ENCODE data around the gene PTPRR. TPM values are rescaled to one million over a fixed set of nuclear protein-coding genes. Genes with fewer than 3 reads are reported as not detected.

Gene PTPRR
- total RNA-seq, 2 donors from 2014 or later, result 0.33 to 0.78 TPM

DNA sequence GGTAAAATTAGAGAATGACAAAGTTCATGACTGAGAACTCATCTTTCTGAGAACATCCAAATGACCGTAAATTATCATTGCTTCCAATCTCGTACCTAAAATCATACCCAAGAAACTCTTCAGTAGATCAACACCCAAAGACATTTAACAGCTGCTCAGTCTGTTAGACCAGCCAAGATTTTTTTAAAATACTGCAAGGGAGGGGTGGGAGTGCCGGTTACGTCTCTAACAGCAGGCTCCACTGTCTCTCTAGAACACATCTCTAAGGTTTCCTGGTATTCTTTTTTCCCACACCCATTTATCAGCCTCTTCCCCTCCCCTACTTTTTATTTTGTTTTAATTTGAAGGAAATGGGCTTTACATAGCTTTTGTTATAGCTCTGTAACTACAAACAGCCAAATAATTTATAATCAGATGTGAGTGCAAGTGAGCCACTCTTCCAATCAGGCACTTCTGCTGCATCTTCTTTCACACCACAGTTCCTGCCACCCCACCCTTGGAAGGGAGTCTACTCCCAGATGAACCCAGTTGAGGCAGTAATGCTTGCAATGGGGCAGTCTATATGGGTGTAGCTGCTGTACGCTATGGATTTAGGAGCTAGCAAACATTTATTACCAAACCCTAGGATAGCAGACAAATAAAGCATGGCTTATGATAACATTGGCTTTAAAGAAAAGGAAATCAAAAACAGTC, 305.2 kb downstream of the PTPRR start:
- Histone ChIP-seq H3K4me3 (no peak overlapping the region), H3K4me1 (no peaks in the 10 kb centered on the region), H3K27ac (no peak overlapping the region), H3K27me3 (no peaks in the 10 kb centered on the region), H3K36me3 (replicated peaks in 1 of 2; ENCODE audit: insufficient read depth in 1 of 2, low read depth in 2 of 2) (no peaks in the 10 kb centered on the region), H3K9me3 (no peaks in the 10 kb centered on the region)
- DNase-seq (no peak), ATAC-seq (no peak)
- TF ChIP-seq, protein P1, sequence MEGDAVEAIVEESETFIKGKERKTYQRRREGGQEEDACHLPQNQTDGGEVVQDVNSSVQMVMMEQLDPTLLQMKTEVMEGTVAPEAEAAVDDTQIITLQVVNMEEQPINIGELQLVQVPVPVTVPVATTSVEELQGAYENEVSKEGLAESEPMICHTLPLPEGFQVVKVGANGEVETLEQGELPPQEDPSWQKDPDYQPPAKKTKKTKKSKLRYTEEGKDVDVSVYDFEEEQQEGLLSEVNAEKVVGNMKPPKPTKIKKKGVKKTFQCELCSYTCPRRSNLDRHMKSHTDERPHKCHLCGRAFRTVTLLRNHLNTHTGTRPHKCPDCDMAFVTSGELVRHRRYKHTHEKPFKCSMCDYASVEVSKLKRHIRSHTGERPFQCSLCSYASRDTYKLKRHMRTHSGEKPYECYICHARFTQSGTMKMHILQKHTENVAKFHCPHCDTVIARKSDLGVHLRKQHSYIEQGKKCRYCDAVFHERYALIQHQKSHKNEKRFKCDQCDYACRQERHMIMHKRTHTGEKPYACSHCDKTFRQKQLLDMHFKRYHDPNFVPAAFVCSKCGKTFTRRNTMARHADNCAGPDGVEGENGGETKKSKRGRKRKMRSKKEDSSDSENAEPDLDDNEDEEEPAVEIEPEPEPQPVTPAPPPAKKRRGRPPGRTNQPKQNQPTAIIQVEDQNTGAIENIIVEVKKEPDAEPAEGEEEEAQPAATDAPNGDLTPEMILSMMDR (IDR thresholded peaks at IDR 0.05), result no peak
- TF ChIP-seq POLR2A (IDR thresholded peaks at IDR 0.05), result no peak
- 59 to 67% methylated on average over 5 of the region's 5 CpGs for WGBS, 2 donors
- intact Hi-C loops (cut with DNase I), result no loop called here

DNA sequence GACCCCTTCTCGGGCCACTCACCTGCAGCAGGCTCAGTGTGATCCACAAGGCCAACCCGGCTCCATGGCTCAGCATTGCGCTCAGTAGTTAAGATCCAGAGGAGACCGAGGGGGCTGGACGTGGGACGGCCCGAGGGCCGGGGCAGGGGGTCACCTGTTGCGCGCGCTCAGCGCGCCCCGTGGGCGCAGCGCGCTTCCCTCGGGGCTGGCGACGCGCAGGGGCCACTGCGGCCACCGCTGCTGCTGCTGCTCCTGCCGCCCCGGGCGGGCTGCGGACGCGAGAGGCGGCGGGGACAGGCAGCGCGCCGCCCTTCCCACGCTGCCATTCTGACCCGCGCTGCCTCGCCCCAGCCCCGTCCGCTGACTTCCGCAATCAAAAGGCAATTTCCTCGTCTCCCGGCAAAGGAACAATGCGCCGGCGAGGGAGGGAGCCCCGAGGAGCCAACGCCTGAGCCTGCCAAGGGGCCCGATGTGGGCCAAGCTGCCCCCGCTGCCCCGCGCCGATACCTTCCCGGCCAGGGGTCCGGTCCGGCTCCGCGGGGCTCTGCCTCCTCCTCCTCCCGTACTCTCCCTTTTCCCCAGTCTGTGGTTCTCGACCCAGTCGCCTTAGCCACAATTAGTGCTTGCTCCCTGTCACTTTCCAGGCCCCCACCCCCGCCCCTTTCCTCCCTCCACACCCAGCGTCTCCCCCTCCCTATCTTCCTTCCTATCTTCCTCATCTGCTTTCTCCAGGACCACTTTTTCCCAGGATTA, 310.6 kb downstream of the PTPRR start:
- 1 to 2% methylated on average over 20 to 30 of the region's 63 CpGs for WGBS, 2 donors
- peak overlapping the region in 1 of 4 donors; percentile 20 for H3K27ac ChIP-seq
- peaks cover 11% of the 10 kb centered on the region for H3K4me1 ChIP-seq
- H3K4me3 ChIP-seq, result no peak overlapping the region
- ATAC-seq (peak; percentile 82), DNase-seq (peak; percentile 8 to 31 (median 24))
- H3K9me3 ChIP-seq, result no peaks in the 10 kb centered on the region
- H3K27me3 ChIP-seq, result no peaks in the 10 kb centered on the region
- intact Hi-C loops (cut with DNase I), result no loop called here
- TF ChIP-seq, protein P1 (IDR thresholded peaks at IDR 0.05), result no peak
- TF ChIP-seq POLR2A (IDR thresholded peaks at IDR 0.05), result peak in 1 of 3 donors; percentile 23
- H3K36me3 ChIP-seq (replicated peaks in 1 of 2; ENCODE audit: insufficient read depth in 1 of 2, low read depth in 2 of 2), result no peaks in the 10 kb centered on the region

DNA sequence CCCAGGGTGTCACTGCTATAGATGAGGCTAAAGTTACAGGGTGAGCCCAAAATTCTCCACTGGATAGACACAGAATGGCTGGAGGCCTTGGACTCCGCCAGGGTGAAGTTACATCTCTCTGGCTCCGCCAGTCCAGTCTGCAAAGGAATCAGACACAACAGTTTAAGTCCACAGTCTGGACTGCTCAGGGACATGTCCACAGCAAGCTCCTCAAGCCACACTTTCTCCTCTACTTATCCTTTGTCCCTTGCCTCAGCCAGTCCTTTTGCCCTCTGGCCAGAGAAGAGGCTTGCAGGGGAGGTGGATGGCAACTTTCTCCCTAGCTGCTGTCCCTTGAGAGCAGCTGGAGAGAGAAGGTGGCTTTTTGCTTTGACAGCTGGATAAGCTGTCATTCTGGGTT, 311.3 kb downstream of the PTPRR start:
- WGBS, 2 donors, result 91 to 94% methylated on average over 2 of the region's 2 CpGs

DNA sequence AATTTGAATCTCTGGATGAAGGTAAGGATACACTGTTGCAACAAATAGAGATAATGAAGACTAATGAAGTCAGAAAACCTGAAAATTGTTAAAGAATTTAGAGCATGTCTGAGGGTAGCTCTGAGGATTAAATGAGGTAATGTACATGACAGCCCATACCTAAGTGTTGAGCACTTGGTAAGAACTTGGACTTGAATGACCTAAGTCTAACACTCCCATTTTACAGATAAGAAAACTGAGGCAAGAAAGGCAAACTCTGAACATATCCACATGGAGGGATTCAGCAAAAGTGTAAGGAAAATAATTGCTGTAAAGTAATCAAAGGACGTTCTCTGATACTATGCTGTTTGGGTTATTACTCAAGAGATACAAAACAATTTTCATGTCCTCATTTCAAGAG, 312.4 kb downstream of the PTPRR start:
- TF ChIP-seq, protein P1 (IDR thresholded peaks at IDR 0.05), result no peak
- no peak for TF ChIP-seq POLR2A (IDR thresholded peaks at IDR 0.05)
- DNase-seq (no peak), ATAC-seq (no peak)
- Histone ChIP-seq H3K4me1 (peaks cover 11% of the 10 kb centered on the region), H3K4me3 (no peak overlapping the region), H3K9me3 (no peaks in the 10 kb centered on the region), H3K27me3 (no peaks in the 10 kb centered on the region), H3K36me3 (replicated peaks in 1 of 2; ENCODE audit: insufficient read depth in 1 of 2, low read depth in 2 of 2) (no peaks in the 10 kb centered on the region), H3K27ac (no peak overlapping the region)
- intact Hi-C loops (cut with DNase I), result no loop called here
- WGBS, 2 donors, result 51 to 59% methylated on average over 1 of the region's 1 CpG

More for the DNA sequence above, 311.3 kb downstream of the PTPRR start:
- Histone ChIP-seq H3K27me3 (no peaks in the 10 kb centered on the region), H3K36me3 (replicated peaks in 1 of 2; ENCODE audit: insufficient read depth in 1 of 2, low read depth in 2 of 2) (no peaks in the 10 kb centered on the region), H3K27ac (no peak overlapping the region), H3K4me1 (peaks cover 11% of the 10 kb centered on the region), H3K4me3 (no peak overlapping the region), H3K9me3 (no peaks in the 10 kb centered on the region)
- intact Hi-C loops (cut with DNase I), result no loop called here
- no peak for DNase-seq
- no peak for TF ChIP-seq POLR2A (IDR thresholded peaks at IDR 0.05)
- TF ChIP-seq, protein P1 (IDR thresholded peaks at IDR 0.05), result no peak
- ATAC-seq, result no peak

All from body of pancreas (tissue), 4 donors.